ENCODE data around the gene NDFIP2.

NDFIP2 gene

DNA sequence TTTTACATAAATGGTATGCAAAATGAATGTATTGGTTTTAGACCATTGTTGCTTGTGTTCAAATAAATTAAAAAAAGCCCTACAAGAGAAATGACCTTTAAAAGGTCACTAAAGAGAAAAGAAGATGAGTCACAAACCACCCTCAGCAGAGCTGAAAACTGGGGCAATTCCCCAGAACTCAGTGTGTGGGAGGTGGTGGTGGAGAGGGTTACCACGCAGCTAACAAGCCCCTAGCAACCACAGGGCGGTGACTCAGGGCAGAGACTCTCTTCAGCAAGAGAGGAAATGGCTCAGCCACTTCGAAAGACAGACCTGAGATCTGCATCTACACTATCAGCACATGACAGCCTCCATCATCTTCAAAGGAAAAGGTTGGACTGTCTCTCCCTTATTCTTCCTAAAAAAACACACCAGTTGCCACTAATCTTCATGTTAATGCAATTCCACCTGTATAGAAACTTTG lies 29.4 kb upstream of the NDFIP2 start:
- TF ChIP-seq, protein P1, sequence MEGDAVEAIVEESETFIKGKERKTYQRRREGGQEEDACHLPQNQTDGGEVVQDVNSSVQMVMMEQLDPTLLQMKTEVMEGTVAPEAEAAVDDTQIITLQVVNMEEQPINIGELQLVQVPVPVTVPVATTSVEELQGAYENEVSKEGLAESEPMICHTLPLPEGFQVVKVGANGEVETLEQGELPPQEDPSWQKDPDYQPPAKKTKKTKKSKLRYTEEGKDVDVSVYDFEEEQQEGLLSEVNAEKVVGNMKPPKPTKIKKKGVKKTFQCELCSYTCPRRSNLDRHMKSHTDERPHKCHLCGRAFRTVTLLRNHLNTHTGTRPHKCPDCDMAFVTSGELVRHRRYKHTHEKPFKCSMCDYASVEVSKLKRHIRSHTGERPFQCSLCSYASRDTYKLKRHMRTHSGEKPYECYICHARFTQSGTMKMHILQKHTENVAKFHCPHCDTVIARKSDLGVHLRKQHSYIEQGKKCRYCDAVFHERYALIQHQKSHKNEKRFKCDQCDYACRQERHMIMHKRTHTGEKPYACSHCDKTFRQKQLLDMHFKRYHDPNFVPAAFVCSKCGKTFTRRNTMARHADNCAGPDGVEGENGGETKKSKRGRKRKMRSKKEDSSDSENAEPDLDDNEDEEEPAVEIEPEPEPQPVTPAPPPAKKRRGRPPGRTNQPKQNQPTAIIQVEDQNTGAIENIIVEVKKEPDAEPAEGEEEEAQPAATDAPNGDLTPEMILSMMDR (IDR thresholded peaks at IDR 0.05; ENCODE audit: extremely low read depth, missing control alignments), result no peak
- peak; percentile 76 for DNase-seq (ENCODE audit: low spot score)

DNA sequence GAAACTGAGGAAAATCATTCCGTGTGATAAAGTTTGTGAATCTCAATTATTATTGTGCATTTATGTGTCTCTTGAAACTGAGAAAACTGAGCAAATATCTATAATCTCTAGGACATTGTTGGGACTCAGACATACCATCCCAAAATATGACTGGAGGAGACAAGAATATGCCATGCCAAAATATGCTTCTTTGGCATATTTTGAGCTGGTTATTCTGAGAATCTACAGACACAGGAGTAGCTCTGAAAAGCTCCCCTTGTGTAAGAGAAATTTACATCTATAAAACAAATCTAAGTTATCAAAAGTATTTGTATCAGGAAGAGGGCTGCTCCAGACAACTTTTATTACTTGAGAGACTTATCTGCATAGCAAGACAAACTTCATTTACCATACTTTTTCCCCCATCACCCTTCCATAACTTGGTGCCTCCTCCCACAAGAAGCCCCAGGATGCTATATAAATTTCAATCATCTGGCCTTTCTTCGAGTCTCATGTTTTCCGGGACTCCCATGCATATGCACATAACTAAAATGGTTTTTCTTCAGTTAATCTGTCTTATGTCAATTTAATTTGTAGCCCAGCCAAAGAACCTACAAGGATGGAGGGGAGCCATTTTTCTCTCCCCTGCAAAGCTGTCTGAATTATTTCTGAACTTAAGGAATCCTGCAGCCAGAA lies 28.6 kb upstream of the NDFIP2 start:
- DNase-seq (ENCODE audit: low spot score), result no peak
- TF ChIP-seq, protein P1 (IDR thresholded peaks at IDR 0.05; ENCODE audit: extremely low read depth, missing control alignments), result no peak

DNA sequence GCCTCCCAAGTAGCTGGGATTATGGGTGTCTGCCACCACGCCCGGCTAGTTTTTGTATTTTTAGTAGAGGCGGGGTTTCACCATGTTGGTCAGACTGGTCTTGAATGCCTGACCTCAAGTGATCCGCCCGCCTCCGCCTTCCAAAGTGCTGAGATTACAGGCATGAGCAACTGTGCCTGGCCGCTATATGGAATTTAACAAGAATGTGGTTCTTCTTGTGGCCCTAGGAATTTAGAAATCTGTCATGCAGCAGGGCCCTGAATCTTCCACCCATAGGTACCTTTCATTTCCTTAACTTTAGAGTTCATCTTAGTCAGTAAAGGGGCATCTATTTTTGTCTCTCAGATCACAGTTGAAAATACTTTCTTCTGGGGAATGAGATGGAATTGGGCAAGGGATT lies 25.6 kb upstream of the NDFIP2 start:
- TF ChIP-seq, protein P1 (IDR thresholded peaks at IDR 0.05; ENCODE audit: extremely low read depth, missing control alignments), result no peak
- DNase-seq (ENCODE audit: low spot score), result no peak

DNA sequence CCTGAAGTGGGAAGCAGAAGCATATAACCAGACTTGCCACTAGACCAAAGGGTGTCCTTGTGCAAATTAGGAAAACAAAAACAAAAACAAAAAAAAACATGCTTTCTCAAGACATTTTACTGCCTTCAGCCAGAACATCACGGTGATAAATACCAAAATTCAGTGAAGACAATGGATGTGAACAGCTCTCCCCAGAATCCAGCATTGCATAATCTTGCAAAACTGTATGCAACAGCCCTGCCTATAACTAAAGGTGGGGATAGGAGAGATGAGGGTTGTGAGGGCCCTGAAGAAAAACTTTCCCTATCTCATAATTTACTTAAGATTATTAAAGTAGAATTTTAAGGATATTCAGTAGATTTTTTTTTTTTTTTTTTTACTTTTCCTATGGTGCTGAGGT lies 24.9 kb upstream of the NDFIP2 start:
- TF ChIP-seq, protein P1 (IDR thresholded peaks at IDR 0.05; ENCODE audit: extremely low read depth, missing control alignments), result no peak
- no peak for DNase-seq (ENCODE audit: low spot score)

DNA sequence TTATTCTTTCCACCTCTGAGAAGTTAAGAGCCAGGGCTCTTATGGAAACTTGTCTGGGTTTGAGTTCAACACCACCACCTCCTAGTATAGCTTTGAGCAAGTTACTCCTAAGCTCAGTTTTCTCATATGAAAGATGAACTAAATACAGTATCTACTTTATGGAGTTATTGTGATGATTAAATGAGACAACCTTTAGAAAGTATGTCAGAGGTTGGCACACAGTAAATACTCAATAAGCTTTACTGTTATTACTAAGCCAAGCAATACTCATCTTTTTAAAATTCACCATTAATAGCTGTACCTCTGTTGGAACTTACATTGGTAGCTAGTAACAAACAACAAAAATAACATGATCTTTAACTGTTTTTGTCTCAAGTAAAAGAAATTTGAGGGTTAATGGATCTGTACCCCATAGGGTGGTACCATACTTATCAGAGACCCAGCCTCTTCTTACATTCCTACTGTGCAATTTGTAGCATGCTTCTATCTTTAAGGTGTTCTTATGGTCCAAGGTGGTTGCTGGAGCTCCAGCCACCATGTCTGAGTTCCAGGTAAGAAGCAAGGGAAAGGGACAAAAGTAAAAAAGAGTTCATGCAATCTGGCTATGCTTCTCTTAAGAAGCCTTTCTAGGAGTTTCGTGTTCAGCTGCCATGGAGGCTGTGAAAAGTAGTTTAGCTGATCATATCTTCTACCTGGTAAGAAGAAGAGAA lies 24.1 kb upstream of the NDFIP2 start:
- TF ChIP-seq, protein P1 (IDR thresholded peaks at IDR 0.05; ENCODE audit: extremely low read depth, missing control alignments), result no peak
- no peak for DNase-seq (ENCODE audit: low spot score)

DNA sequence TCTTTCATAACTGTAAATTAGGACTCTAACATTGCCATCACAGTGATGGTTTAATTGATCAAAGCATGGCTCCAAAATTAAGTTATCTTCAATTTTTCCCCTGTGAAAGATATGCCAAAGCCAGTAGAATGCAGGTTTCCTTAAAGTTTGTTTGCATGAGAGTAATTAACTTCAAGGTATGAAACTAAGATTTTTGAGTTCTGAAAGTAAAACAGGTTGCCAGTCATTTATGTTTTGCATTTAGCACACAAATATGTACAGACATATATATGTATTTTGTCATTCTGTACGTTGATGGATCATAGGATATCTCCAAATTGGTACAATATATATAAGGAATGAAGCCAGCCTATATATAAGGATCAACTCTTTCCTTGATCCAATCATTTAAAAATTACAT lies 23.6 kb upstream of the NDFIP2 start:
- TF ChIP-seq, protein P1 (IDR thresholded peaks at IDR 0.05; ENCODE audit: extremely low read depth, missing control alignments), result no peak
- no peak for DNase-seq (ENCODE audit: low spot score)

DNA sequence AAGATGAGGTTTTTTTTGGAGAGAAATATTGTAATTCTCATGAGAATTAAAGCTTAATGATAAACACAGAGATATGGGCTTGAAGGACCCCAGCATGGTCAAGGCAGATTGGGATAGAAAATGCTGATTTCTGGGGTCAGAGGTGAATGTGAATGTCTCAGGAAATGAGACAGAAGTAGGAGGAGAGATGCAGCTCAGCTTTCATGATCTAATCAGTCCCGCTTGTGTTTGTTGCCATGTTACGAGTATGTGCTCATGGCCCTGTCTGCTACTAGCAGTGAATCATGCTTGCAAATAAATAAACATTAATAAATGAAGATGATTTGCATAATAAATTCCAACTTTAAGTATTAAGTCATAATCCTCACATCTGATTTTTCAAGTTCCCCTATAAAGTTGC lies 23.0 kb upstream of the NDFIP2 start:
- TF ChIP-seq, protein P1 (IDR thresholded peaks at IDR 0.05; ENCODE audit: extremely low read depth, missing control alignments), result no peak
- DNase-seq (ENCODE audit: low spot score), result no peak

Data from GM20000 (cell line).